ENCODE measurements around the gene FTO.

The FTO gene

DNA sequence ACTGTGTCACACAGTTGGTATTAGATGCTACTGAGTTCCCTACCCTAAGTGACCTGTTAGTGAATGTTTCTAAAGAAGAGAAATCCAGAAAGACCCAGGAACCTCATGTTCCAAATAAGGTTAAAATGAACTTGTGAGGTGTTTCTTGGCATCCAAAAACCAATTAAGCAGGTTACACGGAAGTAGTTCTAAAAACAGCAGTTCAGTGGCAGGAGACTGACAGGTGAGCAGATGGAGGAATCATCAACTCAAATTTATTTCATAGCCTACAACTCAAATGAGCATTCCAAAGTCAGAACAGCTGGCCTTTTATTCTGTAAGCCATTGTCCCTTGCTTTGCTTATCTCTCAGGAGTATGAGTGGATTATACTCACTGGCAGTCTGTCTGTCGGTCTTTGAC, 394.3 kb downstream of the FTO start:
- DNase-seq, result no peak

DNA sequence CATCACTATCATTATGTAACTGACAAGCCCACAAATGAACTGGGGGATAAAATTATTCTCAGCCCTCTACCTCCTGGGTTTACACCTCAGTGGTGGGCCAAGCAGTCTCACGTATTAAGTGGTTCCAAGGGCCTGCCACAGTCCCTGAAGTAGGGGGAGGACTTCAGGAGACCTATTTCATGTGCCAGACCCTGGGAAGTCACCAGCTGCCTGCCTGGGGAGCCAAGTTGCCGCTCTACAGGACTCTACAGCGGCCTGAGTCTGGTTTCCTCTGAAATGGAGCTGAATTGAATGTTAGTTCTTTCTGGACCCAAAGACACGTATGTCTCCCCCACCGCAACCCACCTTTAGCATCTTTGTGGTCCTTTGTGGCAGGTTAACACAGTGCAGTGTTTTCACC, 395.7 kb downstream of the FTO start:
- DNase-seq, result no peak

DNA sequence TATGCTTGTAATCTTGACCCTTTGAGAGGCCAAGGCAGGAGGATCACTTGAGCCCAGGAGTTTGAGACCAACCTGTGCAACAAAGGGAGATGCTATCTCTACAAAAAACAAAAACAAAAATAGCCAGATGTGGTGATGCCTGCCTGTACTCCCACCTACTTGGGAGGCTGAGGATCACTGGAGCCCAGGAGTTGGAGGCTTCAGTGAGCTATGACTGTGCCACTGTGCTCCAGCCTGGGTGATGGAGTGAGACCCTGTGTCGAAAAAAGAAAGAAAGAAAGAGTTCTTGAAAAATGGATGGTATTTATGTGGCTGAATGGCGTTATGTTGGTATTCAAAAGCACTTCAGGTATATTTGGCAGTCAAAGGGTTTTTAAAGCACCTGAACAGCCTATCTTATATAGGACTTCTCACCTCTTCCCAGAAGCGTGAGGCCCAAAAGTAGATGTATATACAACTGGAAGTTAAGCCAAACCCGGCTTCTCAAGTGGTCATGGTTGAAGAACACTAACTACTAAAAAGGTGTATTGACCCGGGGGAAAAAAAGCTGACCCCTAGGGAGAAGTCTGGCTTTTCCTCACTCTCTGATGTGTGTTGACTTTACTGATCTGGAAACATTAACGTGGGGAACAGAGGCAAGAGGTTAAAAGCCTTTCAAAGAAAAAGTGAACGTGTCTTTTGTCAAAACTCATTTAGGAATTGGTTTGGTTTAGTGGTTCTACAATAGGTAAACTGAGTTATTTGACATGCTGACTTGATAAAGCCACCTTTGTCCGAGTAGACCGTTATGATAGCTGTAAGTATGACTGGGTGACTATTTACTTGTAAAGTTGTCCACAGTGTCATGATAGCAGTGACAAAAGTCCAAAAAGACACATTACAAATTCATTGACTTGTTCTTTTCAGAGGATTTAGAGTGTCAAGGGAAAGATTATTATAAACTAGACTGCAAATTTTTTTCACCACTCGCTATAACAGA, 399.2 kb downstream of the FTO start:
- DNase-seq, result no peak

DNA sequence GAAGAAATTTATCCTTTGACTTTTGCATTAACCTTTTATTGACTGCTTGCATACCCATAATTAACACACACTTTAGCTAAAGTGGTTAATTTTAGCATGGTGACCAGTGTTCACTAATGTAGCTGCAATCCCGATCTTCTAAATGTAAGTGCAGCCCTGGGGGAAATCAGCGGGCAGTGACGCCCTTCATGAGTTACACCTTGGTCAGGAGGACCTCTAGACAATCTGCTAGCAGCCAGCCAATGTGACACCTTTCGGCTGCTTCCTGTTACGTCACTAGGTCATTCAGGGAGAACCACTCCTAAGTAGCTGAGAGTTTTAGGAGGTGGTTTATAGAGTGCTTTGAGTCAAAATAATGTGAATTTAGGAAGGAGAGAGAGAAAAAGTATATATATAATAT, 402.1 kb downstream of the FTO start:
- DNase-seq, result no peak

DNA sequence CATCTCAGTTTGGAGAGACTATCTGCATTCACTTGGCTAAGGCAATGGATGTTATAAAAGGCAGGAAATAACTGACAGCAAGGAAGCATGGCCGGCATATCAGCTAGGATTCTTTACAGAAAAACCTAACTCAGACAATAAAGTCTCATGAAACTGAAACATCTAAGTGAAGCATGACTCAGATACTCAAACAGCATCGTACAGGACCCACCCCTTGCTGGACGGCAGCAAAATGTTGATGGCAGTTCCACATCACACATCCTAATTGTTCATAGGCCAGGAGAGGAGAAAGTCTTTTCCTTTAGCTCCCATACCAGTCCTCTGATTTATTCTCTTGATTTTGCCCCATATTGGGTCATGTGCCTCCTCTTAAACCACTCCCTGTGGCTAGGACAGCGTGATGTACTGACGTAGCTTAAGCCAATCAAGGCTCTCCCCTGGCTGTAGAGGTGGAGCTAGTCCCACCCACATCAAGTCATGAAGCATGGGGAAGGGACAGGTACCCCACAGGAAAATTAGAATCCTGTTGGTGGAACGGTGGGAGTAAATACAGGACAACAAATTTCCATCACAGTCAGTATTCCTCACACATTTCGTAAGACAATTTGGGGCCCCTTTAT, 403.7 kb downstream of the FTO start:
- no peak for DNase-seq

DNA sequence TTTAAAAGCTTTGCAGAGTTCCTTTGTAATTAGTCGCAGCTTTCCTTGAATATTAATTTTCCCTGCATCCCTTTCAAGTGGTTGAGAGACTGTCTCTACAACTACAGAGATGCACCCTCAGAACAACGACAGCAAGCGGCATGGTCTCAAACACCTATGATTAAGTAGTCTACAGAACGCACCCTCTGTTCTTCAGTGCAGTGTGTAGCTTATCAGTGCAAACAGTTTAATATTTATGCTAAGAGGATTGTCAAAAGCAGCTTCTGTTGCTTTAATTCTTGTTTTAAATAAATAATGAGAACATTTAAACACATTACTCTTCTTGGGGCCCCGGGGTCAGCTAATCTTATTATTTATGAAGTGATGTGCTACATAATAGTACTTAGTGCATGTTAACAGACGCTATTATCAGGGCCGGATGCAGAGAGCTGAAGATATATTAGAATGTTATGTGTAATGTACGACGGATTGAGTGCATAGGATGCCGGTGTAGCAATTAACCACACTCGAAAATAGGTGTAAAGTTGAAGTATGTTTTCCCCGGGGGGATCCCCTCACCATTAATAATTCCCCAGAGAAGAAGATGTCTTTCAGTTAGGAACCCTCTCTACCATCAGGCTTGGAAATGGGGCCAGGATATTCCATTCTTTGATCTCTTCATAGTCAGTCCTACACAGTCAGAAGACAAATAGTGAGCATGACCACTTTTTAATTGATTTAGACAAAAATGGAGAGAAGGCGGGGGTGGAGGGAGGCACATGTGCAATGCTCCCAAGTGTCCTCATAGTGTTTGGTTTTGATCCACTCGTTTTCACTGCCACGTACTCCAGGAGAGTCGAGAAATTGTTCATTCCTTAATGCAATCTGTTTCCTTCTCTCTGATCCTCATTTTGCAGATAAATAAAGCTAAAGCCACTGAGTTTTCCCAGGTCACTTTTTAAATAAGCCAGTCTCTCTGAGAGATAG, 406.3 kb downstream of the FTO start:
- no peak for DNase-seq

DNA sequence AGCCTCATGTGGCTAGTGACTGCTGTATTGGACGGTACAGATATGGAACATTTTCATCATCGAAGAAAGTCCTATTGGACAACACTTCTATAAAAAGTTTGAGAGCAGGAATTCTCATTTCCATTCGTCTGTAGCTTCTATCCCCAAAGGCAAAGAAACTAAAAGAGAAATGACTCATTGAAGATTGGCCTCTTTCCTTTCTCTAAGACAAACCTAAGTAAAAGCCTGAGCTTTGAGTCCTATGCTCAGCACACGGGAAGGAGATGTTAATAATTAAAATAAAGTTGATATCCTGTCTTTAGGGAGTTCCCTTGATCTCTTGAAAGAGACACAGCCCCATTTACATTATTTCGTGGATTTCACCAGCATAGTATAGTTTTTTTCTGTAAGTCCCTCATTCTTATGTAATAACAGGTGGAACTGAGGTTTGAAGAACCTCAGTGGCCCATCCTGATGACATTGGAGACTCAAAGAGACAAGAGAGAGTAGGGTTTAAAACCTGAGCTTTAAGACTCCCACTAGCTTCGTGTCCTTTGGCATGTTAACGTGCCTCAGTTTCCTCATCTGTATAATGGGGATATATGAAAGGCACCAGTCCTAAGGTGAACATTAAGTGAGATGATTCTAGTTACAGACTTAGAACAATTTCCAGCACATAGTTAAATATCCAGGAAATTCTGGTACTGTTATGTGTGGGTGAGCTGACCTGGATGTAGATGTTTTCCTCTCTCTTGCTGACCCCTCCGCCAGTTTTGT, 408.7 kb downstream of the FTO start:
- no peak for DNase-seq

DNA sequence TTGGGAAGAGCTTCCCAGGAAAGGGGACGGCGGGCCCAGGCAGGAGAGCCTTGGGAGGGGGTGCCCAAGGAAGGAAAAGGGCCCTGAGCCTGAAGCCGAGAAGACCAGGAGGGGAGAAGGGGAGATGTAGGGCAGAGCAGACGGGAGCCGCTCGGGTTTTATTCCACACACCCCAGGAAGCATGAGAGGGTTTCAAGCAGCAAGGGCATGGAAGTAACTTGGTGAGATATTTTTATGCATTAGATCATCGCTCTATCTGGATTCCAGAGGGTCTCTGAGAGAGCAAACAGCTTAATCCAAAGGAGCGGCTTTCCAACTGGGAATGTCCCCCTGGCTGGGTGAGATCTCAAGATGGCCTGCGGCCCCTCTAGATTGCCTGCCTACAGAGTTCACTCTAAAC, 411.6 kb downstream of the FTO start:
- DNase-seq, result no peak

DNA sequence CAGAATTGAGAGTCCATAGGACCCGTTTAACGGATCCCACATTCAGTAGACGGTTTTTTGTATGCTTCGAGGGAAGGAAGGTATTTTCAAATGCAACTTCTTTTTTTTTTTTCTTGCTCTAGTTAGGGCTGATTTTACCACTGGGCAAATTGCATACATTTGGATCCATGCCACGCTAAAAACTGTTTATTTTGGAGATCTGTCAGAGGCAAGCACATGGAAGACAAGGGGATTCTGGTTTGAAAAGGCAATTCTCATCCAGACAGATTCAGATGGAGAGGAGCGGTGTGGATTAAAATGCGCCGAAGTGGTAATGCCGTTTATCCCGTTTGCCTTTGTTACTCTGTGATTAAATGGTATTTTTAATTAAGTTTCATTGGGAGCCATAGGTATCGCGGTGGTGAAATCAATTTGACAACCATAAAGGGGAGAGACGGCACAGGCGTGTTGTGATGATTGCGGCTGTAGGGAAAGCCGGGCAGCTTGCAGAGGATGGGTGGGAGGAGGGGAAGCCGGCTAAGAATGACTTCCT, 412.2 kb downstream of the FTO start:
- DNase-seq, result no peak

DNA sequence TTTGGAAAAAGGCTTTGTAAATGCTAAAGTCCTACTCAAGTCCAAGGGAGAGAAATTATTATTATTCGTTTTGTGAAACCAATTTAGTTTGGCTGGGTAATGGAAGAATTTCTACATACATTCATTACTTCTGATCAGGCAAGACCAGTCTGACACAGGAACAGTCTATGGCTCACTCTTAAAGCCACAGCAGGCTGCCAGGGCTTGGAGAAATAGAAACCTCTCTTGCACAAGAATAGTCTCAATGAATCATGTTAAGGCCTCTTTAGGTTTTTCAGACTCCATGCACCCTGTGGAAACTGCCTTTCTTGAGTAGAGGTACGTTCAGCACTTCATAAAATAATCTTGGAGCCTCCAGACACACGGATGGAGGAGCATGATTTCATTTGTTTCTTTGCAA, 414.9 kb downstream of the FTO start:
- no peak for DNase-seq

DNA sequence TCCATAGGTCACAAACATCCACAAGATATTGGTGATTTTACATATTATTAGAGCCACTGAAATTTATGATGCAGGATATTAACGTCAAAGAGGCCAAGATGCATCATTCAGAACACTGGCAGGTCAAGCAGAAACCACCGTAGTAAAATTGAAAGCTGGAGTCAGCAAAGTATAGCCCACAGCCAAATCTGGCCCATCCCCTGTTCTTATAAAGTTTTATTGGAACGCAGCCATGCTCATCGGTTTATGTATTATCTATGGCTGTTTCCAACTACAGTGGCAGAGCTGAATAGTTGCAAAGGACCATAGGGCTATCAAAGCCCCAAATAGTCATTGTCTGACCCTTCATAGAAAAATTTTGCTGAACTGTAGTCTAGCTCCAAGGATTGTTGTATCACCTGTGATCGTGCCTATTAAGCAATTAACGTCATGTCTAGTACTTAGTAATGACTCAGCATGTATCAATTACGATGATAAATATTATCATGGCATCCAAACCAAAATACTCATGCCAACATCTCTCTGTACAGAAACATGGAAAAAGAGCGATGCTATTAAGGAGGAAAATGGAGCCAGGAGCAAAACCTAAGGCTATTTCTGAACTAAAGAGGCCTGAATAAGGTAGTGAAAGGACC, 417.0 kb downstream of the FTO start:
- DNase-seq, result no peak

DNA sequence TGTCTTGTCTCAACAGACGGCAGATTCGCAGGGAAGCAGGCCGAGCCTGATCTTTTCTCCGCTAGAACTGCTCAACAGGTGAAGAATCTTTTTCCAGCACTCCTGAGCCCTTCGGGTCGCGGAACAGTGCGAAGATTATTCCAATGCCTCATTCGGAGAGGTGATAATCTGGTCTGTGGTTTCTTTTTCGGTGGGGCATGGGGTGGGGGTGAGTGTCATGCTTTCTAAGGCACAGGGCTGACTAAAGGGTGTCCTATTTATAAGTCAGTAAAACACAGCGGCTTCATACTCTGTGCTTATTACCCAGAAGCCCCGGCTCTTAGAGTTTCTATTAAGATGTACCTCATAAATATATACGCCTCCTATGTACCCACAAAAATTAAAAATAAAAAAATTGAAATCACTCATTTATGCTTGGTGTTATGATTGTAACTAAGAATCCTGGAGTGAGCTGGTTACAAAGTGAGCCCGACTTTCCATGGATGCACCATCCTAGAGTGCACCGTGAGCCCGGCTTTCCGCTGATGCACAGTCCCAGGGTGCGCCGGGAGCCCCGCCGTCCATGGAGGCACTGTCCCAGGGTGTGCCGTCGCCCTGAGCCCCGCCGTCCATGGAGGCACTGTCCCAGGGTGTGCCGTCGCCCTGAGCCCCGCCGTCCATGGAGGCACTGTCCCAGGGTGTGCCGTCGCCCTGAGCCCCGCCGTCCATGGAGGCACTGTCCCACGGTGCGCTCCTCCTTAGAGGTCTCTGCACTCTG, 417.8 kb downstream of the FTO start:
- DNase-seq, result no peak

DNA sequence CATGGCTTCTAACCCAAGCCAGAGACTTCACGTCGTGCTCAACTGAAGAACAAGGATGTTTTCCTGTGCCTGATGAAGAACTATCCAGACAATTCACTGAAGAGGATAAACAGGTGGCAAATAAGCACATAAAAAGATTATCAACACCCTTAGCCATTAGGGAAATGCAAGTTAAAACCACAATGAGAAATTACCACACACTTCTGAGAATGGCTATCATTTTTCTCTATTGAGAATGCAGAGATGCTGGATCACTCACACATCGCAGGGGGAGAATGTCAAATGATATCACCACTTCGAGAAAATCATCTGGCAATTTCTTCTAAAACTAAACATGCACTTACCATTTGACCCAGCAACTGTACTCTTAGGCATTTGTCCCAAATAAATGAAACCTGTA, 419.8 kb downstream of the FTO start:
- no peak for DNase-seq

DNA sequence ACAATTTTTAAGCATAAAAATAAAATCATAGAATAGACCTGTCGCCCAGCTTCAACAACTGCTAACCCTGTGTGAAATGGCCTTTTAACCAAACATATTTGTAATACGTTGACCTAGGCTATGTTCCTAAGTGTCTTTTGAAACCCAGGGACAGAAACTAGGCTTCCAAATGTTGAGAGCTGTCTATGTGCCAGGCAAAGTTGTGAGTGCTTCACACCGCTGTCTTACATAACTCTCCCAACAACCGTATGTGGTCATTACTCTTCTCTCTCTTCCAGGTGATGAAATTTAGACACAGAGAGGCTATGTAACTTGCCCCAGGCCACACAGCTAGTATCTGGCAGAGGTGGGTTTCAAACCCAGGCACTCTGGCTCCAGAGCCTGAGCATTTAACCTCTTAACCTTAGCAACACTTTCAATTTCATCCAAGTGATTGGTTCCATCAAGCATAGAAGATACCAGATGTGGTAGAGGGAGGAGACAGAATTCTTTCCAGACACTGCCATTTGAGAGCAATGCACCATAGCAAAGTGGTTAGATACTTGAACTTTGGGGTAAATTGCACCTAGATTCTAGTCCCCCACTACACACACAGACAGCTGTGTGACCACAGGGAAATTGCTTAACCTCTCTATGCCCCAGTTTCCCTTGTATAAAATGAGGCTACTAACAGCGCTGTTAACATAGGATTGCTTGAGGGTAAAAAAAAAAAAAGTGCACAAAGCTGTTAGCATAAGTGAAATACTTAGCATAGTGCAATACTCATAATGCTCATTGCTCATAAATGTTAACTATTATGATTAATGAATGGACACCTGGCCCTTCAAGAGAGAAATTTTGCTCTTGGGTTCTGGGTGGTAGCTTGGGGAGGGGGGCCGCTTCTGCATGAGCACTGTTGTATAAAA, 422.0 kb downstream of the FTO start:
- no peak for DNase-seq

DNA sequence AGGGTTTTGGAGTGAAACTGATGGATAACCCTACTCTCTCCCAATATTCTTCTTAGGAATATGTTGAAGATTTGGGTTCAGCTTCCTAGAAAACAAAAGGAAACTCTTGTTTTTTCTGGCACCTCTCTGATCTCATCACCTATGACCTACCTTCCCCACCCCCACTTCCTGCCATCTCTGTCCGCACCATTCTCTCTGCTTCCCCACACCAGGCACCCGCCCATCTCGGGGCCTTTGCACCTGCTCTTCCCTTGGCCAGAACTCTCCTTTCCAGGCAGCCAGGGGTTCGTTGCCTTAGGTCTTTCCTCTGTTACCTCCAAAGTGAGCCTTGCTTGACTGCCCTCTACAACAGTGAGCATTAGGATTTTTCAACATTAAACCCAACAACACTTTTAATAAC, 423.0 kb downstream of the FTO start:
- no peak for DNase-seq

DNA sequence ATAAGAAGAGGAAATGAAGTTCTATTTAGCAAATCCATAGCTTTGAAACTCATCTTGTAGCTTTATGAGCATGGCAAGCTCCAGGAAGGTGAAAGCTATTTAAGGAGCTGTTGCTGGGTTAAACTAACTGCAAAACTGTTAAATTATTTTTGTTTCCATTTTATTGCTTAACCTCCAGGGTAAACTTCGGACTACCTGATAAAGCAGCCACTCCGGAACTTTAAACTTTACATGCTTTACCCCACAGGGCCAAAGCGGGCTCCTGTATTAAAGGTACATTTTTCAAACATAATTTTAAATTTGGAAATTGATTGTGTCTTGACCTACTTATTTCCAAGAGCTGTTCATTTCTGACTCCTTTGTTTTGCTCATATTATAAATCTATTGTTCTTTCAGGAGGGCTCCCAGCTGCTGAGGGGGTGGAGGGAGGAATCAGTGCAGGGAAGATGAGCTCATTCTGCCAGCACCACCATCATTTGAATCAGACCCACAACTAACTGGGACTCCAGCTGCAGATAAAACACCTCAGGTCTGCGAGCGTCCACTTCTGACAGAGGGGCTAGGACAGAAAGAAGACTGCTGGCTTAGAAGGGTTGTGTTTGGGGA, 424.8 kb downstream of the FTO start:
- DNase-seq, result no peak

DNA sequence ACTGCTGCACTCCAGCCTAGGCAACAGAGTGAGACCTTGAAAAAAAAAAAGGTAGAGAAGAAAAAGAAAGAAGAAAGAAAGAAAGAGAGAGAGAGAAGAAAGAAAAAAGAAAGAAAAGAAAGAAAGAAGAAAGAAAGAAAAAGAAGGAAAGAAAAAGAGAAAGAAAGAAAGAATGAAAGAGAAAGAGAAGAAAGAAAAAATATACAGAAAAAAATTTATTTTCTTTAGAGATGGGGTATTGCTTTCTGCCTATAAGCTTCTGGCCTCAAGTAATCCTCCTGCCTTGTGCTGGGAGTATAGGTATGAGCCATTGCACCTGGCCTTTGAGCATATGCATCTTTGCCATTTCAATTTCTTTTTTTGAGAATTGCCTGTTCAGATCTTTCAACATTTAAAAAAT, 425.9 kb downstream of the FTO start:
- DNase-seq, result no peak

DNA sequence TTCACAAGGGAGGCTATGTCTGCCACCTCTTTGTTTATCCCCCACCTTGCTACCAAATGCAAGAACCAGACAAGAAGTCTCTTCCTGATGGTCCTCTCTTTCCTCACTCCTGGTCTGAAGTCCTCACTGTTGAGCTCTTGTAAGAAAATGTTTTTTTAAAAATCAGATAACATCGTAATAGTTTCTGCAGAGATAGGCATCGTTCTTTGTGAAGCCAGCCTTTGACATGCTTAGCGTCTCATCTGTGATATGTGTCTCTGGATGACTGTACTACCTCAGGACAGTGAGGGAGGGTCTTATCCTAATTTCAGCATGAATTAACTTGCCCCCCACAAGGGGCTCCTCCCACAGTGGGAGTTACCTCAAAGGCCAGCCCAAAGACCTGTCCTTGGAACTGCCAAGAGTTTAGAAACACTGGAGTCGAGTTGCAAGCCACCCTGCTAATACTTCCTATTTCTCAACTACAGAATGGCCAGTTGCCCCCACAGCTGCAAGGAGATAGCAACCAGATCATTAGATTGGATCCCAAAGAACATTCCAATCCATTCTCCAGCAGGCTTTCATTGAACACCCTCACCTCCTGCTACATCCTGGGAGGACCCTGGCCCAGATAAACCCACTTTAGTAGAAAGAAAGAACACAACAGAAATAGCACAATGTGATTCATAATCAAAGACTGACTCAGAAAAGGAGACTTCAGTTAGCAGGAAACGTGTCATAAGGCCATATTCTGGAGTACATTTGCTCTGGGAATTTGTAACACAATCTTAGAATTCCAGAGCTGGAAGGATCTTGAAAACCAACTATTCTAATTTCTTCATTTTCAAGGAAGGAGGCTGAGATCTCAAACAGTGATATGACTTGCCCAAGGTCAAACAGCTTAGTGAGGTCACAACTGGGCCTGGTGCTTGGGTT, 431.7 kb downstream of the FTO start:
- DNase-seq, result no peak
